NCI-H345 treated with DMSO at 0.1 percent for 48 hours (cell line): ENCODE measurements around the gene RNF103.

Experiments
- DNase-seq: peaks from one replicate; lab custom pipeline; 2025; ENCODE audit not compliant: unreplicated experiment; lab: John Stamatoyannopoulos, UW

The RNF103 gene

DNA sequence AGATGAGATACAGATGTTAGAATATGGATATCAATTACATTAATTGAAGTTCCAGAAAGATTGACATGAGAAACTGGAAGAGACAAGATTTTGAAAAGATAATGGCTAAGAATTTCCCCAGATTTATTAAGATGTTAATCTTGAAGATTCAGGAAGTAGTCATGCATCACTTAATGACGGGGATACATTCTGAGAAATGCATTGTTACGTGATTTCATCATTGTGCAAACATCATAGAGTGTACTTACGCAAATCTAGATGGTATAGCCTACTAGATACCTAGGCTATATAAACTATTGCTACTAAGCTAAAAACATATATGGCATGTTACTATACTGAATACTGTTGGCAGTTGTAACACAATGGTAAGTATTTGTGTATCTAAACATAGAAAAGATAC is 53.6 kb downstream of the RNF103 start:
- no peak for DNase-seq

GRCh38 chr2:86566821-86567190 is 56.9 kb downstream of the RNF103 start:
- DNase-seq, result no peak

DNA sequence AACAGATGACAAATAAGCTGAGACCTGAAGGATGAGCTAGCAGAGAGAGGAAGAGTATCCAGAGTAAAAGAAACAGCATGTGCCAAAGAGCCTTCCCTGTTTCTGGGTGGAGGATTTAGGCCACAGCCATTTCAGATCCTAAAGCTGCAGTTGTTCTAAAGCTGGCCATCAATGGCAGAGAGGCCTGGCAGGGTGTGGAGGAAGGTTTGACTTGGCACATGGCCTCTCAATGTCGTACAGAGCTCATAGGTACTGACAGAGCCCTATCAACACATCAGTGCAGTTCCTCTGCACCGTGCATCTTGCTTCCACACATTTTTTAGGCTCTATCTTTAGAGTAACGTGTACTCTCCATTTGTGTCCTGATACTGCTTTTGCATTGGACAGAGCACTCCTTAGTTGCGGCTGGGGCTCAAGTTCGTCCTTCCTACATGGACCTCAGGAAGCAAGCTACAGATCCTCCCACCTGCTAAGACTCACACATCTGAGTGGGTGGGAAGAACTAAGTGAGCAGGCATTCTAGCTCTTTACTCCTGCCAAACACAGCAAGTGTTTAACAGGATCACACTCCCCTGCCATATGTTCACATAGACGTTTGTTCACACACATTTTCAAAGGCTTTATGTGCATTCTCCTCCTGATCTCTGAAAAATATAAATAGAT is 57.4 kb downstream of the RNF103 start:
- no peak for DNase-seq

DNA sequence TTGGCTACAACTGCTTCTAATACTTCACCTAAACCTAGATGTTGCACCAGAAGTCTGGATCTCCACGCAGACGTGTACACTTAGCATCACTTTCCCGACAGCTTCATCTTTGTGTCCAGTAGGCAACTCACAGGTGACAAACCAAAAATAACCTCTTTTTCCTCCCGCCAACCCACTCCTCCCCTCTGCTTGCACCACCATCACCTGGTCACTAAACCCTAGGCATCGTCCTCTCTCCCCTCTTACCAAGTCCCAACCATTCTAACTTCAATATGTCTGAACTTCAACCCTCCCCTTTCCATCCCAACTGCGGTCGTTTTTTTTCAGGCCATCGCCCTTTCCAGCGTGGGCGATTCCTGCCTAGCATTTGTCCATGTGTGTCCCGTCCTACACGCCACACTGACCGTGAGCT is 60.0 kb downstream of the RNF103 start:
- no peak for DNase-seq

- DNase-seq, result peak; percentile 87
These were observed 60.6 kb downstream of the RNF103 start, which contains the start of gene CHMP3 for GRCh38 chr2:86562922-86563649. Gene CHMP3, minus strand, starts transcription at chr2:86563443. Its CDS starts 95 bp downstream, at chr2:86563348.

- DNase-seq, result no peak
These were observed 61.2 kb downstream of the RNF103 start for GRCh38 chr2:86562485-86562921.

- no peak for DNase-seq
These were observed 65.8 kb downstream of the RNF103 start for GRCh38 chr2:86557836-86558235.

DNA sequence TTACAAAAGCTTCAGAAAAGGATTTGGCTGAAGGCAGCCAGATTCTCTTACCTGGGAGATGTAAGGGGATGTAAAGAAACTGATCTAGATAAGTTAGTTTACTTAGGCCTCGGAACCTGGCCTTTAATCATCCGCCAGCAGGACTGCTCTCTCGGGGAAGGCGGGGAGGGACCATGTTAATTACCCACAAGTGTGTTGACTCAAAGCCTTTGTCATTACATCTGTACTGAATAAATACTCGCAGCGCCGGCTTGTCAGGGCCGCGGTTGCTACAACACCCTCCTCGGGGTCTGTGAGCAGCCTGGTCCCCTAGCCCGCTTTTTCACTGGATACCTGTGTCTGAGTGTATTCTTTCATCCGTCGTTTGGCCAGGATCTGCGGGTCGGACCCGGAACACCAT is 67.2 kb downstream of the RNF103 start:
- DNase-seq, result peak; percentile 9
